Gastroesophageal sphincter (tissue), 4 donors: ENCODE measurements around the gene ERBB4. TPM values are rescaled to one million over a fixed set of nuclear protein-coding genes. Genes with fewer than 3 reads are reported as not detected.
A peak's percentile ranks its signal among the peaks of the same experiment; 100 is the strongest.

ENCODE experiments used
- ATAC-seq: fragments of 150-250 bp; one replicate; pipeline ENCODE4 v1.9.1; 2016; ENCODE audit warnings: mild to moderate bottlenecking, moderate library complexity
- H3K27ac ChIP-seq, 4 donors: fragments of 200-600 bp; sonication (generic) in 3 of 4; 1 replicate in 3 of 4; 2 replicates in 1 of 4; pipeline ENCODE4 v1.5.1; 2016 to 2019
- H3K27me3 ChIP-seq: fragments of 200-600 bp; sonication (generic); one replicate; pipeline ENCODE4 v1.5.1; 2019
- H3K36me3 ChIP-seq, 2 donors: fragments of 200-600 bp; sonication (generic); one replicate each; pipeline ENCODE4 v1.5.1; 2019; ENCODE audit warnings: control low read depth in 1 of 2
- H3K4me1 ChIP-seq, 3 donors: fragments of 200-600 bp; sonication (generic); 1 replicate in 2 of 3; 2 replicates in 1 of 3; pipeline ENCODE4 v1.5.1; 2016 to 2019; ENCODE audit warnings: control low read depth in 2 of 3
- H3K4me3 ChIP-seq, 2 donors: fragments of 200-600 bp; sonication (generic); one replicate each; pipeline ENCODE4 v1.5.1; 2019; ENCODE audit warnings: mild to moderate bottlenecking in 1 of 2, moderate library complexity in 1 of 2
- H3K9me3 ChIP-seq, 3 donors: fragments of 200-600 bp; sonication (generic); one replicate each; pipeline ENCODE4 v1.5.1; 2017 to 2019; ENCODE audit warnings: control low read depth in 2 of 3
- CTCF ChIP-seq, 4 experiments: fragments of 200-600 bp in 2 of 4; fragments of 450-650 bp in 2 of 4; sonication (generic) in 1 of 4; IDR thresholded peaks; one replicate each; pipeline ENCODE4 v1.5.1; 2017 to 2019; ENCODE audit warnings: antibody characterized with exemption in 4 of 4, mild to moderate bottlenecking in 2 of 4, moderate library complexity in 2 of 4
- EP300 ChIP-seq: sonication (generic); formaldehyde crosslinking; IDR thresholded peaks from one replicate; pipeline ENCODE4 v1.6.1; 2017; ENCODE audit warnings: antibody characterized with exemption, mild to moderate bottlenecking
- POLR2A ChIP-seq, 2 donors: fragments of 450-650 bp; IDR thresholded peaks; one replicate each; pipeline ENCODE4 v1.6.1; 2017; ENCODE audit warnings: antibody characterized with exemption in 2 of 2, mild to moderate bottlenecking in 2 of 2, moderate library complexity in 1 of 2
- POLR2AphosphoS5 ChIP-seq: sonication (generic); formaldehyde crosslinking; IDR thresholded peaks from one replicate; pipeline ENCODE4 v1.6.1; 2017; ENCODE audit warnings: antibody characterized with exemption
- WGBS, 2 donors: methylation state at CpG; one replicate each; pipeline ENCODE4 v1.1.5; 2018; ENCODE audit warnings: low coverage in 1 of 2; 5-methylcytosine and 5-hydroxymethylcytosine counted together
- total RNA-seq, 4 donors: library from RNA; depleted of rRNA; stranded (reverse); fragments of >200 nt; gene quantifications; one replicate each; pipeline ENCODE4 v1.1.0, GENCODE V29; 2016

ERBB4 gene
- total RNA-seq = under 1 TPM; 0.16 to 0.92 (median 0.50) TPM

- no peak for TF ChIP-seq POLR2A (IDR thresholded peaks at IDR 0.05)
- no peak for TF ChIP-seq CTCF (IDR thresholded peaks at IDR 0.05)
- TF ChIP-seq POLR2AphosphoS5 = no peak
- TF ChIP-seq EP300 = no peak
- 0 to 1% methylated on average over 12 to 26 of the region's 69 CpGs for WGBS, 2 donors
- Histone ChIP-seq H3K4me1 (peaks cover 0 to 38% (median 18%) of the 10 kb centered on the region in 3 donors), H3K9me3 (no peaks in the 10 kb centered on the region), H3K27ac (no peak within 1 kb of the TSS), H3K4me3 (peak within 1 kb of the TSS; percentile 42 to 68), H3K27me3 (peaks cover 52% of the 10 kb centered on the region), H3K36me3 (no peaks in the 10 kb centered on the region)
- peak; percentile 38 for ATAC-seq
Observed at GRCh38 chr2:212538305-212539071, at the start of gene ERBB4. Gene ERBB4, minus strand, starts transcription at chr2:212538802. Its CDS starts 272 bp downstream, at chr2:212538530.

GRCh38 chr2:212580117-212580516 is 41.5 kb upstream of the ERBB4 start:
- peaks cover 0 to 6% (median 0%) of the 10 kb centered on the region in 3 donors for H3K9me3 ChIP-seq
- ATAC-seq = no peak
- WGBS, 2 donors = 52 to 60% methylated on average over 2 of the region's 2 CpGs
- H3K27ac ChIP-seq = no peak overlapping the region
- no peaks in the 10 kb centered on the region for H3K27me3 ChIP-seq
- TF ChIP-seq EP300 (no peak), POLR2A (IDR thresholded peaks at IDR 0.05) (no peak), CTCF (IDR thresholded peaks at IDR 0.05) (no peak), POLR2AphosphoS5 (no peak)
- H3K36me3 ChIP-seq = no peaks in the 10 kb centered on the region
- H3K4me3 ChIP-seq = no peak overlapping the region
- H3K4me1 ChIP-seq = no peaks in the 10 kb centered on the region

- no peak overlapping the region for H3K27ac ChIP-seq
- H3K4me3 ChIP-seq = no peak overlapping the region
- no peak for ATAC-seq
- H3K36me3 ChIP-seq = no peaks in the 10 kb centered on the region
- 37 to 59% methylated on average over 4 of the region's 4 CpGs for WGBS, 2 donors
- H3K4me1 ChIP-seq = no peaks in the 10 kb centered on the region
- H3K27me3 ChIP-seq = no peaks in the 10 kb centered on the region
- no peaks in the 10 kb centered on the region for H3K9me3 ChIP-seq
- TF ChIP-seq EP300 = no peak
- no peak for TF ChIP-seq POLR2A (IDR thresholded peaks at IDR 0.05)
- no peak for TF ChIP-seq POLR2AphosphoS5
- TF ChIP-seq CTCF (IDR thresholded peaks at IDR 0.05) = no peak
Observed at GRCh38 chr2:212556296-212556695, 17.7 kb upstream of the ERBB4 start.

- Histone ChIP-seq H3K4me1 (no peaks in the 10 kb centered on the region), H3K27me3 (no peaks in the 10 kb centered on the region), H3K36me3 (no peaks in the 10 kb centered on the region), H3K27ac (no peak overlapping the region), H3K9me3 (no peaks in the 10 kb centered on the region), H3K4me3 (no peak overlapping the region)
- no peak for ATAC-seq
- no peak for TF ChIP-seq POLR2A (IDR thresholded peaks at IDR 0.05)
- no peak for TF ChIP-seq EP300
- TF ChIP-seq POLR2AphosphoS5 = no peak
- TF ChIP-seq CTCF (IDR thresholded peaks at IDR 0.05) = no peak
- WGBS, 2 donors = 74 to 83% methylated on average over 2 of the region's 2 CpGs
Observed at GRCh38 chr2:212554233-212554632, 15.6 kb upstream of the ERBB4 start.

GRCh38 chr2:212549941-212550340 is 11.3 kb upstream of the ERBB4 start:
- H3K9me3 ChIP-seq = no peaks in the 10 kb centered on the region
- no peaks in the 10 kb centered on the region for H3K4me1 ChIP-seq
- ATAC-seq = no peak
- no peaks in the 10 kb centered on the region for H3K27me3 ChIP-seq
- H3K27ac ChIP-seq = no peak overlapping the region
- H3K36me3 ChIP-seq = no peaks in the 10 kb centered on the region
- H3K4me3 ChIP-seq = no peak overlapping the region
- TF ChIP-seq CTCF (IDR thresholded peaks at IDR 0.05) (no peak), POLR2AphosphoS5 (no peak), POLR2A (IDR thresholded peaks at IDR 0.05) (no peak), EP300 (no peak)
